Mononuclear cell (primary cell): ENCODE results near the gene WWTR1. TPM values are rescaled to one million over a fixed set of nuclear protein-coding genes. Genes with fewer than 3 reads are reported as not detected.

Source experiments
- total RNA-seq: library from RNA; depleted of rRNA; stranded (reverse); fragments of >200 nt; gene quantifications from one replicate; pipeline ENCODE4 v1.2.3, GENCODE V29; 2012

The WWTR1 gene
- total RNA-seq, 1 donor: 0.31 TPM

Other genes with a start within 250 kb of the WWTR1 start
- not detected for gene TM4SF4, start 183.3 kb downstream of the WWTR1 start, total RNA-seq
- 39.8 TPM for gene COMMD2, start 94.5 kb upstream of the WWTR1 start, total RNA-seq
- not detected for gene ANKUB1, start 134.5 kb upstream of the WWTR1 start, total RNA-seq
- 170 TPM for gene RNF13, start 155.2 kb upstream of the WWTR1 start, total RNA-seq